Hair follicular keratinocyte (primary cell): ENCODE measurements around the gene S100A13. TPM values are rescaled to one million over a fixed set of nuclear protein-coding genes. Genes with fewer than 3 reads are reported as not detected.

Experiments
- total RNA-seq: library from RNA; depleted of rRNA; stranded (reverse); fragments of >200 nt; gene quantifications from 2 replicates; pipeline ENCODE4 v1.2.3, GENCODE V29; 2015

The S100A13 gene
- 180 and 189 TPM in 2 replicates for total RNA-seq

GRCh38 chr1:153626904-153627714 lies at the start of gene S100A13:
TSS of gene S100A13 (minus strand) at chr1:153627505. CDS start at chr1:153626472, 1,033 bp downstream.

GRCh38 chr1:153670859-153671627 lies 43.7 kb upstream of the S100A13 start, which contains the start of gene ILF2:
TSS of gene ILF2 (minus strand) at chr1:153670993. CDS start at chr1:153670922, 71 bp downstream.

GRCh38 chr1:153658400-153659174 lies 31.3 kb upstream of the S100A13 start, which contains the start of gene SNAPIN:
TSS of gene SNAPIN (plus strand) at chr1:153658703. CDS start at chr1:153658744, 41 bp downstream.

GRCh38 chr1:153633754-153634665 lies 6.7 kb upstream of the S100A13 start, which contains the start of gene CHTOP:
TSS of gene CHTOP (plus strand) at chr1:153634066. CDS start at chr1:153636589, 2,523 bp downstream.

GRCh38 chr1:153627715-153628626 lies 666 bp upstream of the S100A13 start, which contains the start of gene S100A1:
TSS of gene S100A1 (plus strand) at chr1:153628434. CDS start at chr1:153630522, 2,088 bp downstream.

GRCh38 chr1:153616144-153616916 lies 11.0 kb downstream of the S100A13 start, which contains the start of gene S100A14:
TSS of gene S100A14 (minus strand) at chr1:153616325. CDS start at chr1:153615858, 467 bp downstream.

GRCh38 chr1:153612755-153613331 lies 14.5 kb downstream of the S100A13 start, which contains the start of gene S100A16:
TSS of gene S100A16 (minus strand) at chr1:153613137. CDS start at chr1:153608151, 4,986 bp downstream.

Other genes with a start within 250 kb of the S100A13 start
- gene S100A8, start 236.4 kb downstream of the S100A13 start, total RNA-seq = 228 and 239 TPM in 2 replicates
- gene S100A7A, start 211.0 kb downstream of the S100A13 start, total RNA-seq = under 0.01 TPM in 1 of 2 replicates, not detected in the other
- 5.2 and 13.3 TPM in 2 replicates for gene S100A7, start 166.9 kb downstream of the S100A13 start, total RNA-seq
- 1,494 and 3,100 TPM in 2 replicates for gene S100A6, start 91.5 kb downstream of the S100A13 start, total RNA-seq
- not detected in 2 replicates for gene S100A5, start 86.6 kb downstream of the S100A13 start, total RNA-seq
- 5.7 and 25.3 TPM in 2 replicates for gene S100A4, start 81.7 kb downstream of the S100A13 start, total RNA-seq
- 7.7 and 12.7 TPM in 2 replicates for gene S100A3, start 78.2 kb downstream of the S100A13 start, total RNA-seq
- 7,785 and 8,615 TPM in 2 replicates for gene S100A2, start 61.7 kb downstream of the S100A13 start, total RNA-seq
- gene S100A16, start 14.4 kb downstream of the S100A13 start, total RNA-seq = 1,743 and 1,927 TPM in 2 replicates
- gene S100A14, start 11.2 kb downstream of the S100A13 start, total RNA-seq = 1,521 and 2,019 TPM in 2 replicates
- gene S100A1, start 929 bp upstream of the S100A13 start, total RNA-seq = not detected in 2 replicates
- 36.5 and 57.2 TPM in 2 replicates for gene CHTOP, start 6.6 kb upstream of the S100A13 start, total RNA-seq
- gene SNAPIN, start 31.2 kb upstream of the S100A13 start, total RNA-seq = 40.9 and 53.2 TPM in 2 replicates
- 152 and 287 TPM in 2 replicates for gene ILF2, start 43.5 kb upstream of the S100A13 start, total RNA-seq
- 0.08 TPM in 1 of 2 replicates, not detected in the other for gene NPR1, start 51.2 kb upstream of the S100A13 start, total RNA-seq
- 18.7 and 26.2 TPM in 2 replicates for gene INTS3, start 100.5 kb upstream of the S100A13 start, total RNA-seq
- gene SLC27A3, start 147.9 kb upstream of the S100A13 start, total RNA-seq = 7.3 and 8.2 TPM in 2 replicates